Natural killer cell (primary cell): Measurements from ENCODE around the gene SELENOV. TPM values are rescaled to one million over a fixed set of nuclear protein-coding genes. Genes with fewer than 3 reads are reported as not detected.

Source experiments
- ATAC-seq, 3 donors: fragments of 150-1000 bp in 2 of 3; fragments of 200-7000 bp in 1 of 3; cut with Tn5 transposase; 1 replicate in 1 of 3; 2 replicates in 2 of 3; pipeline ENCODE4 v1.10.0; 2021; ENCODE audit warnings: mild to moderate bottlenecking in 2 of 3, moderate library complexity in 2 of 3
- DNase-seq, 2 donors: peaks; one replicate each; pipeline versions ENCODE4 v3.0.0 to v3.0.0-alpha.2; 2013 to 2021; ENCODE audit warnings: mixed read lengths in 1 of 2
- H3K27ac ChIP-seq: one replicate; pipeline ENCODE4 v1.5.1; 2013; ENCODE audit warnings: mild to moderate bottlenecking, low read length
- H3K27me3 ChIP-seq: one replicate; pipeline ENCODE4 v1.6.1; 2013; ENCODE audit warnings: low read length; ENCODE audit not compliant: control insufficient read depth, insufficient read depth
- H3K36me3 ChIP-seq: one replicate; pipeline ENCODE4 v1.6.1; 2013; ENCODE audit warnings: low read length; ENCODE audit not compliant: control insufficient read depth, insufficient read depth
- H3K4me1 ChIP-seq: one replicate; pipeline ENCODE4 v1.6.1; 2013; ENCODE audit warnings: low read length; ENCODE audit not compliant: control insufficient read depth, insufficient read depth
- H3K4me3 ChIP-seq: one replicate; pipeline ENCODE4 v1.5.1; 2013; ENCODE audit warnings: low read length
- H3K9me3 ChIP-seq: one replicate; pipeline ENCODE4 v1.6.1; 2013; ENCODE audit warnings: low read length; ENCODE audit not compliant: control insufficient read depth, insufficient read depth
- H3K27ac Mint-ChIP-seq, 2 donors: one replicate each; pipeline ENCODE4 v1.8.0; 2022; ENCODE audit warnings: mild to moderate bottlenecking in 2 of 2, mixed read lengths in 2 of 2, moderate library complexity in 1 of 2
- H3K27me3 Mint-ChIP-seq, 2 donors: one replicate each; pipeline ENCODE4 v1.8.0; 2022; ENCODE audit warnings: low read depth in 2 of 2, mixed read lengths in 2 of 2
- H3K36me3 Mint-ChIP-seq: one replicate; pipeline ENCODE4 v1.8.0; 2022; ENCODE audit warnings: mixed read lengths
- H3K4me1 Mint-ChIP-seq, 2 donors: one replicate each; pipeline ENCODE4 v1.8.0; 2022; ENCODE audit warnings: mixed read lengths in 2 of 2
- H3K4me3 Mint-ChIP-seq: one replicate; pipeline ENCODE4 v1.8.0; 2022; ENCODE audit warnings: mild to moderate bottlenecking, moderate library complexity, mixed read lengths
- H3K9me3 Mint-ChIP-seq, 2 donors: one replicate each; pipeline ENCODE4 v1.8.0; 2022; ENCODE audit warnings: mixed read lengths in 2 of 2
- WGBS: methylation state at CpG from one replicate; pipeline ENCODE4 v1.1.7; 2013; ENCODE audit warnings: missing lambda C conversion rate; ENCODE audit not compliant: insufficient coverage; 5-methylcytosine and 5-hydroxymethylcytosine counted together
- intact Hi-C: fragments of 100-400 bp; cut with micrococcal nuclease; formaldehyde crosslinking; loops from one replicate; pipeline ENCODE4 v1.14.2; 2022
- total RNA-seq, 4 donors: library from RNA; stranded (reverse); fragments of 120-200 nt in 1 of 4; gene quantifications; one replicate each; pipeline versions ENCODE4 v1.2.3 to v1.2.4, GENCODE V29; 2013 to 2022
- TF ChIP-seq, protein P1 (sequence below): fragments of 200-600 bp; IDR thresholded peaks from one replicate; pipeline ENCODE4 v1.8.0; 2022; ENCODE audit warnings: antibody characterized with exemption

The SELENOV gene
- total RNA-seq, 3 donors from 2014 or later (not counting 1 experiment from before 2014, with no cell fraction given): not detected

DNA sequence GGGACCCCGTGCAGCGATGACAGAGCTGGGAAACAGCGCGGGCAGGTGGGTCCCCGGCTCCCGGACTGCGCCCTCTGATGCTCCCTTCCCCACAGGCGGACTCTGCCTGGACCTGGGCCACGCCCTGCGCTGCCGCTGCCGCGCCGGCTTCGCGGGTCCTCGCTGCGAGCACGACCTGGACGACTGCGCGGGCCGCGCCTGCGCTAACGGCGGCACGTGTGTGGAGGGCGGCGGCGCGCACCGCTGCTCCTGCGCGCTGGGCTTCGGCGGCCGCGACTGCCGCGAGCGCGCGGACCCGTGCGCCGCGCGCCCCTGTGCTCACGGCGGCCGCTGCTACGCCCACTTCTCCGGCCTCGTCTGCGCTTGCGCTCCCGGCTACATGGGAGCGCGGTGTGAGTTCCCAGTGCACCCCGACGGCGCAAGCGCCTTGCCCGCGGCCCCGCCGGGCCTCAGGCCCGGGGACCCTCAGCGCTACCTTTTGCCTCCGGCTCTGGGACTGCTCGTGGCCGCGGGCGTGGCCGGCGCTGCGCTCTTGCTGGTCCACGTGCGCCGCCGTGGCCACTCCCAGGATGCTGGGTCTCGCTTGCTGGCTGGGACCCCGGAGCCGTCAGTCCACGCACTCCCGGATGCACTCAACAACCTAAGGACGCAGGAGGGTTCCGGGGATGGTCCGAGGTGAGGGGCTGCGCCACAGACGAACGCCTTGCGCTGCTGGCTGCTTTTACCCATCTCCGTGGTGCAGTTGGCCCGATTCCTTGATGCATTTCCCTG, 7.8 kb upstream of the SELENOV start:
- Histone ChIP-seq H3K4me1 (peaks cover 17% of the 10 kb centered on the region), H3K27ac (no peak overlapping the region), H3K36me3 (no peaks in the 10 kb centered on the region), H3K4me3 (peak overlapping the region; percentile 14), H3K9me3 (no peaks in the 10 kb centered on the region), H3K27me3 (peaks cover 22% of the 10 kb centered on the region)
- peak overlapping the region; percentile 72 for H3K4me3 Mint-ChIP-seq
- H3K36me3 Mint-ChIP-seq: no peaks in the 10 kb centered on the region
- H3K9me3 Mint-ChIP-seq: no peaks in the 10 kb centered on the region
- H3K4me1 Mint-ChIP-seq: peaks cover 5 to 32% of the 10 kb centered on the region in 2 donors
- 8% methylated on average over 96 of the region's 96 CpGs for WGBS
- ATAC-seq (peak; percentile 48 to 59 (median 53)), DNase-seq (peak in 1 of 2 donors; percentile 76)
- TF ChIP-seq, protein P1, sequence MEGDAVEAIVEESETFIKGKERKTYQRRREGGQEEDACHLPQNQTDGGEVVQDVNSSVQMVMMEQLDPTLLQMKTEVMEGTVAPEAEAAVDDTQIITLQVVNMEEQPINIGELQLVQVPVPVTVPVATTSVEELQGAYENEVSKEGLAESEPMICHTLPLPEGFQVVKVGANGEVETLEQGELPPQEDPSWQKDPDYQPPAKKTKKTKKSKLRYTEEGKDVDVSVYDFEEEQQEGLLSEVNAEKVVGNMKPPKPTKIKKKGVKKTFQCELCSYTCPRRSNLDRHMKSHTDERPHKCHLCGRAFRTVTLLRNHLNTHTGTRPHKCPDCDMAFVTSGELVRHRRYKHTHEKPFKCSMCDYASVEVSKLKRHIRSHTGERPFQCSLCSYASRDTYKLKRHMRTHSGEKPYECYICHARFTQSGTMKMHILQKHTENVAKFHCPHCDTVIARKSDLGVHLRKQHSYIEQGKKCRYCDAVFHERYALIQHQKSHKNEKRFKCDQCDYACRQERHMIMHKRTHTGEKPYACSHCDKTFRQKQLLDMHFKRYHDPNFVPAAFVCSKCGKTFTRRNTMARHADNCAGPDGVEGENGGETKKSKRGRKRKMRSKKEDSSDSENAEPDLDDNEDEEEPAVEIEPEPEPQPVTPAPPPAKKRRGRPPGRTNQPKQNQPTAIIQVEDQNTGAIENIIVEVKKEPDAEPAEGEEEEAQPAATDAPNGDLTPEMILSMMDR: no peak
- no peak overlapping the region for H3K27ac Mint-ChIP-seq
- peaks cover 49 to 56% of the 10 kb centered on the region in 2 donors for H3K27me3 Mint-ChIP-seq
- intact Hi-C loops: no loop called here

DNA sequence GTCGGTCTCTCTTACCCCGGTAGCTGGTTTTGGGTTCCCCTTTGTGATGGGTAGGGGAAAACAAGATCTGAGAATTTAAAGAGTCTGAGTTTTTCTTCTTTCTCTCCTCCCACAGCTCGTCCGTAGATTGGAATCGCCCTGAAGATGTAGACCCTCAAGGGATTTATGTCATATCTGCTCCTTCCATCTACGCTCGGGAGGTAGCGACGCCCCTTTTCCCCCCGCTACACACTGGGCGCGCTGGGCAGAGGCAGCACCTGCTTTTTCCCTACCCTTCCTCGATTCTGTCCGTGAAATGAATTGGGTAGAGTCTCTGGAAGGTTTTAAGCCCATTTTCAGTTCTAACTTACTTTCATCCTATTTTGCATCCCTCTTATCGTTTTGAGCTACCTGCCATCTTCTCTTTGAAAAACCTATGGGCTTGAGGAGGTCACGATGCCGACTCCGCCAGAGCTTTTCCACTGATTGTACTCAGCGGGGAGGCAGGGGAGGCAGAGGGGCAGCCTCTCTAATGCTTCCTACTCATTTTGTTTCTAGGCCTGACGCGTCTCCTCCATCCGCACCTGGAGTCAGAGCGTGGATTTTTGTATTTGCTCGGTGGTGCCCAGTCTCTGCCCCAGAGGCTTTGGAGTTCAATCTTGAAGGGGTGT, 7.1 kb upstream of the SELENOV start:
- Histone ChIP-seq H3K4me1 (peaks cover 14% of the 10 kb centered on the region), H3K9me3 (no peaks in the 10 kb centered on the region), H3K27ac (no peak overlapping the region), H3K4me3 (peak overlapping the region; percentile 14), H3K27me3 (peaks cover 22% of the 10 kb centered on the region), H3K36me3 (no peaks in the 10 kb centered on the region)
- WGBS: 72% methylated on average over 19 of the region's 24 CpGs
- peaks cover 50 to 60% of the 10 kb centered on the region in 2 donors for H3K27me3 Mint-ChIP-seq
- TF ChIP-seq, protein P1: no peak
- H3K4me1 Mint-ChIP-seq: peaks cover 5 to 31% of the 10 kb centered on the region in 2 donors
- intact Hi-C loops: no loop called here
- no peaks in the 10 kb centered on the region for H3K9me3 Mint-ChIP-seq
- H3K27ac Mint-ChIP-seq: no peak overlapping the region
- no peaks in the 10 kb centered on the region for H3K36me3 Mint-ChIP-seq
- ATAC-seq: no peak
- no peak for DNase-seq
- peak overlapping the region; percentile 72 for H3K4me3 Mint-ChIP-seq

DNA sequence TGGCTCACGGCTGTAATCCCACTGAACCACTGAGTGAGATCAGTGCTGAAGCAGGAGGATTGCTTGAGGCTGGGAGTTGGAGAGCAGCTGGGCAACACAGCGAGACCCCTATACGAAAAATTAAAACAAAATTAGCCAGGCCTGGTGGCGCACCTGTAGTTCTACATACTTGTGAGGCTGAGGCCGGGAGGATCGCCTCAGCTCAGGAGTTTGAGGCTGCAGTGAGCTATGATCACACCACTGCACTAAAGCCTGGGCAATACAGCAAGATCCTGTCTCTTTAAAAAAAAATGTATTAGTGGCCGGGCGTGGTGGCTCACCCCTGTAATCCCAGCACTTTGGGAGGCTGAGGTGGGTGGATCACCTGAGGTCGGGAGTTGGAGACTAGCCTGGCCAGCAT, 6.3 kb upstream of the SELENOV start:
- peaks cover 3 to 23% of the 10 kb centered on the region in 2 donors for H3K4me1 Mint-ChIP-seq
- H3K4me3 Mint-ChIP-seq: no peak overlapping the region
- Histone ChIP-seq H3K9me3 (no peaks in the 10 kb centered on the region), H3K27ac (no peak overlapping the region), H3K27me3 (peaks cover 26% of the 10 kb centered on the region), H3K4me3 (no peak overlapping the region), H3K4me1 (peaks cover 10% of the 10 kb centered on the region), H3K36me3 (no peaks in the 10 kb centered on the region)
- peaks cover 56 to 59% of the 10 kb centered on the region in 2 donors for H3K27me3 Mint-ChIP-seq
- DNase-seq: no peak
- no peak overlapping the region for H3K27ac Mint-ChIP-seq
- no peaks in the 10 kb centered on the region for H3K9me3 Mint-ChIP-seq
- whole genome bisulfite sequencing: 90% methylated on average over 9 of the region's 9 CpGs
- TF ChIP-seq, protein P1: no peak
- ATAC-seq: no peak
- intact Hi-C loops: no loop called here
- H3K36me3 Mint-ChIP-seq: no peaks in the 10 kb centered on the region
